Retinal pigment epithelial cell (primary cell): ENCODE measurements around the gene PLXNA2.

Experiments used
- DNase-seq: peaks from one replicate; pipeline ENCODE4 v3.0.0-alpha.2; 2010; ENCODE audit warnings: low read depth
- H3K4me3 ChIP-seq: 2 replicates; pipeline ENCODE4 v1.5.1; 2011; ENCODE audit warnings: mild to moderate bottlenecking, low read length, control low read depth, moderate library complexity
- CTCF ChIP-seq: conservative IDR thresholded peaks from 2 replicates; pipeline ENCODE4 v1.5.1; 2011; ENCODE audit warnings: low read depth, low read length, control low read depth, inconsistent platforms

Gene PLXNA2

GRCh38 chr1:208113011-208113410 is 131.2 kb downstream of the PLXNA2 start:
- no peak overlapping the region for H3K4me3 ChIP-seq
- no peak for TF ChIP-seq CTCF
- no peak for DNase-seq

GRCh38 chr1:208112401-208112800 is 131.8 kb downstream of the PLXNA2 start:
- DNase-seq, result no peak
- TF ChIP-seq CTCF, result no peak
- H3K4me3 ChIP-seq, result no peak overlapping the region

- TF ChIP-seq CTCF, result no peak
- DNase-seq, result no peak
- no peak overlapping the region for H3K4me3 ChIP-seq
Observed at GRCh38 chr1:208111646-208112190, 132.5 kb downstream of the PLXNA2 start.

GRCh38 chr1:208110296-208110695 is 133.9 kb downstream of the PLXNA2 start:
- no peak overlapping the region for H3K4me3 ChIP-seq
- no peak for DNase-seq
- no peak for TF ChIP-seq CTCF

- no peak for DNase-seq
- TF ChIP-seq CTCF, result no peak
- H3K4me3 ChIP-seq, result no peak overlapping the region
Observed at GRCh38 chr1:208108646-208109330, 135.4 kb downstream of the PLXNA2 start.

- TF ChIP-seq CTCF, result no peak
- DNase-seq, result no peak
Observed at GRCh38 chr1:208108213-208108608, 136.0 kb downstream of the PLXNA2 start.

More at GRCh38 chr1:208108213-208108608, 136.0 kb downstream of the PLXNA2 start:
- H3K4me3 ChIP-seq, result no peak overlapping the region
